ENCODE data around the gene PPIL1.
A peak's percentile ranks its signal among the peaks of the same experiment; 100 is the strongest.

The PPIL1 gene

DNA sequence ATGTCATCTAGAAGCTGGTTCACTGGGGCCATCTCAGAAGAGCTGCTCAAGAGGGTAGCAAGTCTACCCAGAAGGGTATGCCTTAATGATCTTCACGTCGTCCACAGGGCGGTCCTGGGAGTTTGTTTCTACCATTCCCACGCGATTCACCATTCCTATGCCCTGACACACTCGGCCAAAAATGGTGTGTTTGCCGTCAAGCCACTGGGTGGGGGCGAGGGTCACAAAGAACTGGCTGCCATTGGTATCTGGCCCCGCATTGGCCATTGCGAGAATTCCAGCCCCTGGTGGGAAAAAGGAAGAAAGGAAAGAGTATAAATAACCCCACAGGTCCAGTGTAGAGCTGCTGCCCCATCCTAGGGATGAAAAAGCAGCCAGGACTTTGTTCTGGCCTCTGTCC is 18.9 kb downstream of the PPIL1 start:
- DNase-seq (ENCODE audit: low spot score): no peak

DNA sequence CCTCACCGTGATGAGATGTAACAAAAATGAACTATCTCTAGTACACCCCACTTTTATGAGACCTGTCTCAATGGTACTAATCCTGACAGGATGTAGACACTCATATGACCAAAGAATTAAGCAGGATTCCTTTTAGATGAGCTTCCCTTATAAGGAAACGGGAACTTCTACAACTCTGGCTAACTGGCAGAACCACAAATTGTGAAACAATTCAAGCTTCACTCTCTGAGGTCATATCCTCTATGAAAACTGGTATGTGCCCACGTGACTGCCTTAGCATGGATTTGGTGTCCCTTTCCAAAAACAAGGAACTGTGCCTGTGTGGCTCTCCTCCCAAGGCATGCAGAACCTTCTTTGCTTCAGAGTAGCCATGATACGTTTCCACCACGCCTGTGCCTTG is 21.3 kb downstream of the PPIL1 start:
- no peak for DNase-seq (ENCODE audit: low spot score)

DNA sequence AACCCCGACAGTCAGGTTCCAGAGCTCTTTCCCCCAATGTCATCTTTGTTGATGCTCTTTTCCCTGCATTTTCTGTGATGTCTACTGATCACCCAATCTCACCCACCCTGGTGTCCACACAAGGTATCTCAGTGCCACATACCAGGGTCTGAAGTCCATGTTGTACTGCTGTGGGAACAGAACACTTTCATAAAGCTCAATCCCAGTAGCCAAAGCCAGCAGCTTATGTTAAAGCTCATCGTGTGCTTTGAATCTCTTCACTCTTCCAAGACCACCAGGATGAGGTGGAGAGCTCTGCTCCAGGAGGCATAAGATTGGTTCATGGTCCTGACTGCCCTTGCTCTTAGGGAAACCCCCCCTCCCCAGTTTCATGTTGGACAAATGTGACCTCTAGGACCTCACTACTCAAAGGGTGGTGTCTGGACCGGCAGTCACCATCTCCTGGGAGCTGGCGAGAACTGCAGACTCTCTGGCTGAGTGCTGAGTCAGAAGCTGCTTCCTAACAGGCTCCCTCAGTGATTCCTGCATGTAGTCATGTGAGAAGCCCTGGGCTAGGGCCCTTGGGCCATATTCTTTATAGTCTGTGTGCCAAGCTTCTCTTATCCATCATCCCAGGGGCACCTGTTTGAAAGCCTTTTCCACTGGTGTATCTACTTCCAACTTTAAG is 22.0 kb downstream of the PPIL1 start:
- DNase-seq (ENCODE audit: low spot score): no peak

DNA sequence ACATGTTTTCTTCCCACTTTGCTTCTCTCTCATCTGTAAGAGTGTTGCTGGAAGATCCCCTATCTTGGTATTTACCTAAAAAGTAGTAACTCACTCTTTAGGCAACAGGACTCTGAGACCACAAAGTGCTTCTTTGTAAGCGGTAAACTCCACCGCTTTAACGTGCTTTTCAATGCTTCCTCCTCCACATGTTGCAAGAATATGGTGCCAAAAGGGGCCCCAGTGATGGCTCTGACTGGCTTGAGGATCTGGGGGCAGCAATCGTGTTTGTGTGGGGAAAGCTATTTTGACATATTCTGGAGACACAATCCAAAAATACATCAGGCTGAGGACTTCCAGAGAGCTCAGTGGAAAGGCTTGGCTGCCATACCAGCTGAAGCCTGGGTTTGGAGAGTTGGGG is 23.0 kb downstream of the PPIL1 start:
- DNase-seq (ENCODE audit: low spot score): no peak

GRCh38 chr6:36851149-36851614 is 23.4 kb downstream of the PPIL1 start:
- peak; percentile 57 for DNase-seq (ENCODE audit: low spot score)

DNA sequence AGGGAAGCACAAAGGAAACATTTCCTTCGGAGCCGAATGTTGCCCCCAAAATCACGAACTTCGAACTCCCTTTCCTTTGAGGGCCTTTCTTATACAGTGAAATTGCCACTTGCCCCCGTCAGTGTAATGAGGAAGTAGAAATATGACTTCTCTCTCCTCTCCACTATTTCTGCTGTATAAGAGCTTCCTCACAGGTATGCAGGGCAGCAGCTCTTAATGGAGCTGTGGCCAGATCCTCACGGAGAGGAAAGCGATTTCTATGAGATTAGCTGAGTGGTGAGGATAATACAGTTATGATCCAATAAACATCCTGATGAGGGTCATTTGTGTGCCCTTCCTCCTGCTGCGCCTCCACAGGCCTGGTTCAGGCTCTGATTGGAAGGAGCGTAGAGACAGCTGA is 24.6 kb downstream of the PPIL1 start:
- no peak for DNase-seq (ENCODE audit: low spot score)

GRCh38 chr6:36848658-36849441 is 25.8 kb downstream of the PPIL1 start:
- no peak for DNase-seq (ENCODE audit: low spot score)

- no peak for DNase-seq (ENCODE audit: low spot score)
Measured at GRCh38 chr6:36847991-36848390, 26.6 kb downstream of the PPIL1 start.

DNA sequence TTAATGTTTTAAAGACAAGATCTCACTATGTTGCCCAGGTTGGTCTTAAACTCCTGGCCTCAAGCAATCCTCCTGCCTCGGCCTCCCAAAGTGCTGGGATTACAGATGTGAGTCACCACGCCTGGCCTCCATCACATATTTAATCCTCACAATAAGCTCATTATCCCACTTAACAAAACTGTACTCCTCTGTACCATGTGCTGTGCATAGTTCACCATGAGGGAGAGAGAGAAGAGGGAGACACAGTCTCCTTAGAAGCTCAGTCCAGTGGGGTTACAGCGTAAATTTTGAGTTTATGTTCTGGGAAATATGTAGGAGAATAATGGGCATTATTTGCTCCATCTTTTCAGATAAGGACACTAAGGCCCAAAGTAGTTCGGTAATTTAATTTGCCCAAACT is 27.5 kb downstream of the PPIL1 start:
- no peak for DNase-seq (ENCODE audit: low spot score)

DNA sequence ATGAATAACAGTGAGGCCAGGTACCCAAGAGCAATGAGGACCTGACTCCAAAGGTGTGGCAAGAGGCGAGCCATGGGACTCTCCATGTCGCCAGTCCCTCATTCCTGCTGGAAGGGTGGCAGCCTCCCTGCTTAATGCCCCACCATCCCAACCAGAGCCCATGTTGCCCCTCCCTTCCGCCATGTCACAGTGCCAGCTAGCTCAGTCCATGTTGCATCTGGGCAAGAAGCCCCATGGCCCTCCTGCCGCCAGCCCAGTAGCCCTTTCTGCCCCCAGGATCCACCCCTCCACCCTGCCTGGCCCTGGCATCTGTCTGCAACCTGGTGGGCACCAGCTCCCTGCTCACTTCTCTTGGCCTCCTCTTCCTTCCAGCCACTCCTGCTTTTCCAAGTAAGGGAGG is 29.4 kb downstream of the PPIL1 start:
- no peak for DNase-seq (ENCODE audit: low spot score)

DNA sequence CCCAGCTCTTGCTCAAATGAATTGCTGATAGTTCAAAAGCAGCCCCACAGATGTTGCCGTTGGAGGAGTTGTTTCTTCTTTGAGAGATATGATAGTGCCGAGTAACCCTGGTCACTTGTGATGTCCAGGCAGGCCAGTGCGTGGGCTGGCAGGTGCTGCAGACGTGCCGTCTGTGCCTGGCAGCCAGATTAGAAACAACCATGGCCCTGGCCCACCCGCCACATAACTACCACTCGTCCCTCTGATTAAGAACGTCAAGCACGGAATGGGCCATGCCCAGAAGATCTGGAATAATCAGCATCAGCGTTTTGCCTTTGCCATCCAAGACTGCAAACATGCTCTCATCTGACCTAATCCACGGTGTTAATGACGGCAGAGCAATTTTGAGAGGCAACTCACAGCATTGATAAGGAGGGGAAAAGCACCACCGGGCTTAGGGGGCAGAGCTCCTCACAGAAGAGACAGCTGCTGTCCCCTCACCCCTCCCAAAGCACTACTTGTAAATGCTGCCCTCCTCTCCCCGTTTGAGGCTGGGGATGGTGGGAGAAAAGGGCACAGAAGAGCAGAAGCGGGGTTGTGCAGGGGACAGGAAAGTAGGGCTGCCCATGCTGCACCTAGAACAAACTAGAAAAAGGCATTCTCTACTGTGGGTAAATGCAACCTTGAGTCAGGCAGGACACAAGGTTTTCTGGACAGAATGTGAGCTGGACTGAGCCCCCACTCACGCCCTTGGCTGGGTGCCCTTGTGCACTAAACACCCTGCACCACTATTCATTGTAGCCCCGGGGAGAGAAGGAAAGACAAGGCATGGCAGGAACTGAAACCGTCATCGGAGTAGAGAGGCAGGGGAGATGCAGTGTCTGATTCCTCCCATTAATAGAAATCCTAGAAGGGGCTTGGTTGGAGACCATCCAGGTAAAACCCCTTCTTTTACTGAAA is 30.1 kb downstream of the PPIL1 start:
- DNase-seq (ENCODE audit: low spot score): no peak

- no peak for DNase-seq (ENCODE audit: low spot score)
Measured at GRCh38 chr6:36843170-36843569, 31.4 kb downstream of the PPIL1 start.

DNA sequence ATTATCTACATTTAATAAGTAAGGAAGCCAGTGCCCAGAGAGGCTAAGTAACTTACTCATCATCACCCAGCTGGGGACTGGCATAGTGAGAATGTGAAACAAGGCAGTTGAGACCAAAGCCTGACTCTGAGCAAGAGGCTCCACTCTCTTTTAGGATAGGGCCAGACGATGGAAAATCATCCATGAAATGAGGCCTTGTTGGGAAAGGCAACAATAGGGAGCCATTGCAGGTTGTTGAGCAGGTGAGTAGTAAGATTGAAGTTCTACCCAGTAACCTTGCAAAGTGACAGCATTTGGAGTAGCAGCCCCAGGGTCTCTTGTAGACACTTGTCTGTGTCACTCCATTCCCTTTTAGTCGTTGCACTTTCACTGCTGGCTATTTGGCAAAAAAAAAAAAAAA is 32.8 kb downstream of the PPIL1 start:
- no peak for DNase-seq (ENCODE audit: low spot score)

- DNase-seq (ENCODE audit: low spot score): peak; percentile 10
Measured at GRCh38 chr6:36840432-36841403, 33.9 kb downstream of the PPIL1 start.

DNA sequence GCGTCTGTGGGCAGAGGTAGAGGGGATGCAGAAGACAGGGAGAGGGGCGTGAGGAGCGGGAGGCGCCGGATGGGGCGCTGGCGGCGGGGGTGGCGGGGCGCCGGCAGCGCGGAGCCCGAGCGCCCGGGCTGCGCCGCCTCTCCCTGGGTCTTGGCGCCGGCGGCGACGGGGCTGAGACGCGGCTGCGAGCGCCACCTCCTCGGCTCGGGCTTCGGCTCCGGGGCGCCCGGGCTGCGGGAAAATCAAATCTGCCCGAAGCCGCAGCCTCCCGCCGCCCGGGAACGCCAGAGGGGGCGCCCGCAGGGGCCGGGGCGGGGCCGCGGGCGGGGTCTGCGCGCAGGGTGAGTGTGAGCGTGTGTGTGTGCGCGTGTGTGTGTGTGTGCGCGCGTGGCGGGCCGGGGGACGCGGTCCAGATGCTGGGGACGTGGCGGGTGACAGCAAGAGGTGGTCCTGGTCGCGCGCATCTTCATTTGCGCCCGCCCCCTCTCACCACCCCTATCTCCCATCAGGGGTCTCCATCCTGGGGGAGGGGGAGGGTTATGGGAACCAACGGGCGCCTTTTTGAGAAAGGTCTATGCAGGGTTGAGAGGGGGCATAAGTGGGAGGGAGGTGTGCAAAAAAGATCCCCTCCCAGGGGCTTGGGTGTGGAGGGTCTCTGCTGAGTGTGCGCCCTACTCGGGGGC is 34.7 kb downstream of the PPIL1 start:
- DNase-seq (ENCODE audit: low spot score): peak; percentile 43

DNA sequence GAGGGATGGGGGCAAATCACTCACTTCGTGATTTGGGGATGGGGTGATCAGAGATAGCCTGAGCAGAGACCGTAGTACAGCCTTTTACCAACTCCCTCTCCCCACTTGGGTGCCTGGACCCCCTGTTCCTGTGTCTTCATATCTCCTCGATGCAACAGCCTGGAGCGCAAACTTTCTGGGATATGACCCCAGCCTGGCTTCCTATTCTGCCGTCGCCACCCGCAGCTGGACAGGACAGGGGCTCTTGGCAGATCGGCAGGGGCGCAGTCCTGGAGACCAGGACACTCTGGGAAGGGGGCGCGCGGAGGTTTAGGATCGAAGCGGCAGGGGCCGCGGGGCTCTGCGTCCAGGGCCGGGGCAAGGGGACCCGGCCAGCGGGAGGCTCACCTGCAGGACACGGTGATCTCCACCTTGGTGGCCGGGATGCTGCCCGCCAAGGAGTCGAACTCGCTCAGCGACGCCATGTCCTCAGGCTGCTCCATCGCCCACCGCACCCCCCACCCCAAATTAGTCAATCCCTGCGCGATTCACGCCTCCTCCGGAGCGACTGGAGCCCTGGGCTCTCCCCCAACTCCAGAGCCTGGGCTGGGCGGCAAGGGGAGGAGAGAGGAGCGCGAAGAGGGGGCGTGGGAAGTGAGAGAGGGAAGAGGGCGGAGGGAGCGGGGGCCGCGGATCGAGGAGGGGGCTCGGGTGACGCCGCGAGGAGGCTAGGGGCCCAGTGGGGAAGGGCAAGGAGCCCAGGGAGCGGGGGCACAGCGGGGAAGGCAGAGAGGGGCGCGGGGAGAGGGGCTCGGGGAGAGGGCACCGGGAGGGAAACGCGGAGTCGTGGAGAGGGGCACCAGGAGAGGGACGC is 35.5 kb downstream of the PPIL1 start, which contains the start of gene CPNE5:
Gene CPNE5, minus strand, starts transcription at position 549 of the 853 bp plus-strand sequence. Its CDS starts 67 bp downstream, at position 482.
- DNase-seq (ENCODE audit: low spot score): no peak

GRCh38 chr6:36837686-36838085 is 36.9 kb downstream of the PPIL1 start:
- no peak for DNase-seq (ENCODE audit: low spot score)

GRCh38 chr6:36837022-36837339 is 37.6 kb downstream of the PPIL1 start:
- no peak for DNase-seq (ENCODE audit: low spot score)

DNA sequence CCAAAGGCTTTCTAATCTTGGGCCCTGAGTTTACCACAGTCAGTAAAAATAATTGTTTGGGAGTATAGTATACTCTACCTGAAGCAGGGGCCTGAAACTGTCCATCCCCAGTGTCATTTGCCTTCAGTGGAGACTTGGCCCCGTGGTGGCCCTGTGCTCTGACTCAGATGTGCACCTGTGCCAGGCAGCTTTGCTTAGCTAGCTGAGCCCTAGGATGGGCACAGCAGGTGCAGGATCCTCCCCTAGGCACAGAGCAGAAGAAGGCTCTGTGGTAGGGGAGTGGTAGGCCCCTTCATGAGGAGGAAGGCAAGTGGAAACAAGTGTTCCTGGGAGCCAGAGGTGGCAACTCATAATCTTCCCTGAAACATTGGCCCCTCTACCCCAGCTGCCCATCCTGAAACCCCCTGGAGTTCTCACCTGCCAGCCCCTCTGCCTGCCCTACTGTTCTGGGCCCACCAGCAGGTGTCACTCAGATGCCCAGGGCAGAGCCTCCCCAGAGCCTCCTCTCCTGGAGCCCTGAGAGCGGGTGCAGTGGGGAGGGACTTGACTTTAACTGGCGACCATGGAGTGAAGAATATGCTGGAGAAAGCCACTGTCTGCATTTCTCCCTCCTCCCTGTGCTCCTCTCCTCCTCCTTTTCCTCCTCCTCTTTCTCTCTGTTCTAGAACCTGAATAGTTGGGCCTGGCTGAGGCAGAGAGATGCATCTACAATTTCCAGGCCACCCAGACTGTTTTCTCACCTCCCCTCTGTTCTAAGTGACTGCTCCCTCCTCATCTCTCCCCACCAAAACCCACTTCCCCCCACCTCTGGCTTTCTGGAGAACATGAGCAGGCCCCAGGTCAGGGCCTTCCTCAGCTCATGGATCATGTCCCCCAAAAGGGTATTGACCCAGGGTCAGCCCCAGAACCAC is 38.2 kb downstream of the PPIL1 start:
- no peak for DNase-seq (ENCODE audit: low spot score)
